DOHH2 (cell line): ENCODE results near the gene GPSM3.
A peak's percentile ranks its signal among the peaks of the same experiment; 100 is the strongest.

ENCODE experiments used
- H3F3A ChIP-seq: fragments of 200-600 bp; sonication (generic), shearing (Covaris generic); 2 replicates; pipeline ENCODE4 v1.6.0; 2016; ENCODE audit warnings: antibody characterized with exemption, mild to moderate bottlenecking; ENCODE audit not compliant: control insufficient read depth, insufficient read depth
- H3K27ac ChIP-seq: fragments of 200-600 bp; sonication (generic); 2 replicates; pipeline ENCODE4 v1.5.1; 2014; ENCODE audit warnings: low read depth, mild to moderate bottlenecking, low read length, moderate library complexity
- H3K27me3 ChIP-seq: fragments of 200-600 bp; sonication (generic); 2 replicates; pipeline ENCODE4 v1.6.1; 2014; ENCODE audit warnings: mild to moderate bottlenecking, low read length, mixed read lengths; ENCODE audit not compliant: control insufficient read depth
- H3K36me3 ChIP-seq: fragments of 200-600 bp; sonication (generic); 2 replicates; pipeline ENCODE4 v1.6.1; 2014; ENCODE audit warnings: mild to moderate bottlenecking, low read length, moderate library complexity, mixed read lengths; ENCODE audit not compliant: control insufficient read depth
- H3K4me1 ChIP-seq: fragments of 200-600 bp; sonication (generic); 2 replicates; pipeline ENCODE4 v1.6.1; 2014; ENCODE audit warnings: mild to moderate bottlenecking, low read length, mixed read lengths; ENCODE audit not compliant: control insufficient read depth
- H3K4me2 ChIP-seq: fragments of 200-600 bp; sonication (generic); 2 replicates; pipeline ENCODE4 v1.6.0; 2014; ENCODE audit warnings: mild to moderate bottlenecking, low read length, moderate library complexity
- H3K4me3 ChIP-seq: fragments of 200-600 bp; sonication (generic); 2 replicates; pipeline ENCODE4 v1.5.1; 2014; ENCODE audit warnings: mild to moderate bottlenecking, low read length, mixed read lengths
- H3K79me2 ChIP-seq: fragments of 200-600 bp; sonication (generic); 2 replicates; pipeline ENCODE4 v1.6.1; 2014; ENCODE audit warnings: mild to moderate bottlenecking, low read length, mixed read lengths; ENCODE audit not compliant: control insufficient read depth
- H3K9me2 ChIP-seq: fragments of 200-600 bp; sonication (generic); replicated peaks from 2 replicates; pipeline ENCODE4 v1.6.1; 2014; ENCODE audit warnings: mild to moderate bottlenecking, low read length, mixed read lengths; ENCODE audit not compliant: control insufficient read depth
- H3K9me3 ChIP-seq: fragments of 200-600 bp; sonication (generic); 2 replicates; pipeline ENCODE4 v1.6.1; 2014; ENCODE audit warnings: antibody characterized with exemption, low read length, mixed read lengths; ENCODE audit not compliant: control insufficient read depth, insufficient read depth
- H4K20me1 ChIP-seq: fragments of 200-600 bp; sonication (generic); 2 replicates; pipeline ENCODE4 v1.6.0; 2014; ENCODE audit warnings: low read depth, mild to moderate bottlenecking, antibody characterized with exemption, low read length, moderate library complexity; ENCODE audit not compliant: control insufficient read depth, insufficient read depth
- EZH2phosphoT487 ChIP-seq: fragments of 200-600 bp; sonication (generic); IDR thresholded peaks from 2 replicates; pipeline ENCODE4 v1.6.1; 2017; ENCODE audit warnings: borderline replicate concordance, mild to moderate bottlenecking, antibody characterized with exemption, low read length, moderate library complexity, mixed read lengths
- TF ChIP-seq, protein P1 (sequence below): fragments of 200-600 bp; sonication (generic); IDR thresholded peaks from one replicate; pipeline ENCODE4 v1.5.1; 2014; ENCODE audit warnings: antibody characterized with exemption, mild to moderate bottlenecking, low read depth, low read length; ENCODE audit not compliant: poor library complexity, severe bottlenecking

GPSM3 gene

DNA sequence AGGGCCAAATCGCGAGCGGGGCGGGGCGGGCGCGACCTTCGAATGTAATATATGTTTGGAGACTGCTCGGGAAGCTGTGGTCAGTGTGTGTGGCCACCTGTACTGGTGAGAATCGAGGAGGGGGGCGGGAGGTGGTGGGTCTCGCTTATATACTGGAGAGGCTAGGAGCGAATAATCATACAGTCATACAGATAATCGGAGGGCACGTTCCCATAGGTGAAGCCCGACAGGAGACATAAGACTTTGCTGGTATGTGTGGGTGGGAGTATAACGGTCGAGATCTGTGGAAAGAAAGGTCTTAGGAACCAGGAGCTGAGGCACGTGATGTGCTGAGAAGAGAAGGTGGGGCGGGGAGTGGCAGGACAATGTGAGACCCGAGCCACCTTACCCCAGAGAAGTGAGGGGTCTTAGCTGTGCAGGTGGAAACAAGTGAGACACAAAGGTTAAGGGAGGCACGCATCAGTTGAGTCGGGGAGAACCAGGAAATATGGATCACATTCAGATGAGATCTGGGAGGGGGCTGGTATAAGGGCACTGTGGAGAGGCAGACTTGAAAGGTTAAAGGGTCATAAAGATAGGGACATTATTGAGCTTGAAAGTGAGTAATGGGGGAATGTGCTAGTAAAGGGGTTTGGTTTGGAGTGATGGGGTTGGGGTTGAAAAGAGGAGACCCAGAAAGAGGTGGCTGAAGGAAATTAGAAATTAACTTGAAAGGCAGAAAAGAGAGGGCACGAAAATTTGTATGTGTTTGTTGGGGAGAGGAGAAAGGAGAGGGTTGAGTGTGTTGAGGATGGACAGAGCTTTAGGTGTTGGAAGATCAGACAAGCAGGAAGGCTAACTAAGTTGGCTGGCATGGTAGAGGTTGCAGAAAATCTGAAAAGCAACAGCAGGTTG, 13.6 kb downstream of the GPSM3 start:
- Histone ChIP-seq H3K4me2 (peak overlapping the region; percentile 99), H3K9me3 (no peaks in the 10 kb centered on the region), H3K4me3 (peak overlapping the region; percentile 85), H3K4me1 (peaks cover 38% of the 10 kb centered on the region), H3K9me2 (no peaks in the 10 kb centered on the region), H4K20me1 (no peaks in the 10 kb centered on the region), H3K79me2 (peaks cover 54% of the 10 kb centered on the region), H3F3A (peaks cover 11% of the 10 kb centered on the region), H3K27ac (peak overlapping the region; percentile 94), H3K36me3 (peaks cover 44% of the 10 kb centered on the region), H3K27me3 (no peaks in the 10 kb centered on the region)
- TF ChIP-seq, protein P1, sequence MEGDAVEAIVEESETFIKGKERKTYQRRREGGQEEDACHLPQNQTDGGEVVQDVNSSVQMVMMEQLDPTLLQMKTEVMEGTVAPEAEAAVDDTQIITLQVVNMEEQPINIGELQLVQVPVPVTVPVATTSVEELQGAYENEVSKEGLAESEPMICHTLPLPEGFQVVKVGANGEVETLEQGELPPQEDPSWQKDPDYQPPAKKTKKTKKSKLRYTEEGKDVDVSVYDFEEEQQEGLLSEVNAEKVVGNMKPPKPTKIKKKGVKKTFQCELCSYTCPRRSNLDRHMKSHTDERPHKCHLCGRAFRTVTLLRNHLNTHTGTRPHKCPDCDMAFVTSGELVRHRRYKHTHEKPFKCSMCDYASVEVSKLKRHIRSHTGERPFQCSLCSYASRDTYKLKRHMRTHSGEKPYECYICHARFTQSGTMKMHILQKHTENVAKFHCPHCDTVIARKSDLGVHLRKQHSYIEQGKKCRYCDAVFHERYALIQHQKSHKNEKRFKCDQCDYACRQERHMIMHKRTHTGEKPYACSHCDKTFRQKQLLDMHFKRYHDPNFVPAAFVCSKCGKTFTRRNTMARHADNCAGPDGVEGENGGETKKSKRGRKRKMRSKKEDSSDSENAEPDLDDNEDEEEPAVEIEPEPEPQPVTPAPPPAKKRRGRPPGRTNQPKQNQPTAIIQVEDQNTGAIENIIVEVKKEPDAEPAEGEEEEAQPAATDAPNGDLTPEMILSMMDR = no peak
- TF ChIP-seq EZH2phosphoT487 = no peak

DNA sequence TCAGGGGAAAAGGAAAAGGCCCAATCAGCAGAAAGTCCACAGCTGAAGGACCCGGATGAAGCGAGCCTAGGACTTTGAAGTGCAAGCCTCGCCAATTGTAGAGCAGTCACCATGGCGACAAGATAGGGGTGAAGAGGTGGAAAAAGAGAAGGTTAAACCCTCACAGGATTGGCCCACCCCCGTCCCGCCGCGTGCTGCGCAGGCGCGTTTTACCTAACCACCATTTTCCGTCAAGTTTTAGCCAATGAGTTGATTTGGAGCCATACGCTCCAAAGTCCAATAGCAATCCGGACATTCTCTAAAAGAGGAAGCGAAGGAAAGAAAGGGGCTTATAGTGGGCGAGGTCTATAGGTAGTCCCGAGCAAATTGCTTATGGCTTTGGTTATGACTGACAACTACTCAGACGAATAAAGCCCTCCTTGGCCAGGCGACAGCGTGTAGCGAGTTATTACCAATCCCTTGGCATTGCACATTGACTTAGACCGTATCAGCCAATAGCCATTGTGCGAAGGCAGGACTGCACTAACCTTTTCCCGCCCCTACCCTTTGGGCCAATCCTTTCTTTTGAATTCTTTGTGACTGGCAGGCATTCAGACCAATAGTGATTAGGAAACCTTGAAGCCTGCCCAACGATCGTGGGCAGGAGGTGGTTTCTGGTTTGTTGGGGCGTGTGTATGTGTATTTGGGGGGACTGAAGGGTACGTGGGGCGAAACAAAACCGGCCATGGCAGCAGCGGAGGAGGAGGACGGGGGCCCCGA, 14.5 kb downstream of the GPSM3 start, which contains the start of gene RNF5:
Gene RNF5, plus strand, starts transcription at position 618 of the 759 bp plus-strand sequence. Its CDS starts 107 bp downstream, at position 725.
- no peak for TF ChIP-seq EZH2phosphoT487
- TF ChIP-seq, protein P1 = no peak
- Histone ChIP-seq H3K4me3 (peak within 1 kb of the TSS; percentile 85), H3K4me2 (peak within 1 kb of the TSS; percentile 99), H4K20me1 (no peaks in the 10 kb centered on the region), H3K9me3 (no peaks in the 10 kb centered on the region), H3K79me2 (peaks cover 57% of the 10 kb centered on the region), H3K4me1 (peaks cover 46% of the 10 kb centered on the region), H3K36me3 (peaks cover 36% of the 10 kb centered on the region), H3K9me2 (no peaks in the 10 kb centered on the region), H3K27ac (peak within 1 kb of the TSS; percentile 94), H3K27me3 (no peaks in the 10 kb centered on the region), H3F3A (peaks cover 11% of the 10 kb centered on the region)

DNA sequence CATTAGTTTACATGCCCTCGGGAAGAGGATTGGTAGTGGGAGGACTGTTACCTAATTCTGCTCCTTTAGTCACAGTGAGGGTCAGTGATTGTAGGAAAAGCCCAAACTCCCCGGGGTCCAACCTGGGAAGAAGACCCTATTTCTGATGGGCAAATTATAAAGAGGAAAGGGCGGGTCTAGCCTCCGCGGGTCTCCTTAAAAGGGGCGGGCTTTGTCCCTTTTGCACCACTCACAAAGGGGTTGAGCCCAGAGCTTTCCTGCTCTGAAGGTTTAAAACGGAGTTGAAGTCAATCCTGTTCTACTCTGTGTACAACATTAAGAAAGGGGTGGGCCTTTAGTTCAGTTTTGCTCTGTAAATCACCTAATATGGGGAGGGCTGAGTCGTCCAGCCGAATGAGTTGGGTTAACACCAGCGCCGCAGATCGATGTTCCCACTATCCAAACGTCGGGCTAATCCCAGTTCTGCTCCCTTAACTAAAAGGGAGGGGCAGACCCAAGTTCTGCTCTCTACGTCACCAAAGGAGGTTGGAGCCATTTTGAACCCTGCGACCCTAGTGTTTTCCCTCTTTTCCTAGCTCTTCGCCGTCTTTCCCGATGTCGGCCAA, 15.2 kb downstream of the GPSM3 start:
- H3K79me2 ChIP-seq = peaks cover 53% of the 10 kb centered on the region
- H3K4me3 ChIP-seq = peak overlapping the region; percentile 85
- H3K27me3 ChIP-seq = no peaks in the 10 kb centered on the region
- no peaks in the 10 kb centered on the region for H4K20me1 ChIP-seq
- TF ChIP-seq EZH2phosphoT487 = no peak
- TF ChIP-seq, protein P1 = no peak
- no peaks in the 10 kb centered on the region for H3K9me2 ChIP-seq
- H3K4me2 ChIP-seq = peak overlapping the region; percentile 99
- peaks cover 49% of the 10 kb centered on the region for H3K4me1 ChIP-seq
- peaks cover 14% of the 10 kb centered on the region for H3F3A ChIP-seq
- no peaks in the 10 kb centered on the region for H3K9me3 ChIP-seq
- H3K27ac ChIP-seq = peak overlapping the region; percentile 94
- peaks cover 29% of the 10 kb centered on the region for H3K36me3 ChIP-seq
